Anterior cingulate cortex (tissue), 58 donors: ENCODE data around the gene TNFRSF9.

Experiments
- DNase-seq, 58 donors: peaks; one replicate each; lab custom pipeline; 2025; lab: John Stamatoyannopoulos, UW

TNFRSF9 gene

GRCh38 chr1:7879228-7879627, 61.4 kb downstream of the TNFRSF9 start:
- no peak for DNase-seq

- no peak for DNase-seq
Observed at GRCh38 chr1:7878027-7878426, 62.6 kb downstream of the TNFRSF9 start.

- no peak for DNase-seq
Observed at GRCh38 chr1:7873801-7874795, 66.5 kb downstream of the TNFRSF9 start.

GRCh38 chr1:7871136-7871535, 69.5 kb downstream of the TNFRSF9 start:
- DNase-seq: no peak

GRCh38 chr1:7869136-7869920, 71.3 kb downstream of the TNFRSF9 start:
- DNase-seq: no peak

- DNase-seq: no peak
Observed at GRCh38 chr1:7868070-7868780, 72.4 kb downstream of the TNFRSF9 start.

GRCh38 chr1:7865978-7866377, 74.7 kb downstream of the TNFRSF9 start:
- no peak for DNase-seq
